ENCODE measurements around the gene STKLD1.
"Not testable (repeated sequence)": the region's sequence is repeated elsewhere in the genome, so short reads cannot be mapped to it uniquely, and the experiment has no call there.

Gene STKLD1

GRCh38 chr9:133362359-133363044, 13.7 kb upstream of the STKLD1 start:
- no peak for DNase-seq (ENCODE audit: low read depth in 2 of 2)

DNA sequence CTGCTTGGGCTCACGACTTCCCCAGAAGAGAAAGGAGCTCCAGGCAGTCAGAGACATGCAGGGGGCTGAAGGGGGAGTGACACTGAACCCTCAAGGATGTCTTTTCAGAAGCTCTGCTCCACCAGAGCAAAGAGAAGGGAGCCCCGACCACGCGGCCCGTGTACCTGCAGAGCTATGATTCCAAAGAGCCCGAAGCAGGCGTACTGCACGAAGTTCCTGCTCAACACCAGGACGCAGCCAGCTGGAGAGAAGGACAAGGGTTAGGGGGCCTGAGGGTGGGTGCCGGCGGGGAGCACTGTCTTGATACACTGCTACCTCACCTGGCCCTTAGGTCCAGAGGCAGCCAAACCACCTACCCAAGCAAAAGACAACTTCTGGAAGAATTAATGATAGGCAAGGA, 9.7 kb upstream of the STKLD1 start:
- DNase-seq (ENCODE audit: low read depth in 2 of 2): no peak

- no peak for DNase-seq (ENCODE audit: low read depth in 2 of 2)
Observed at GRCh38 chr9:133367221-133367620, 8.9 kb upstream of the STKLD1 start.

- no peak for DNase-seq (ENCODE audit: low read depth in 2 of 2)
Observed at GRCh38 chr9:133367778-133368177, 8.4 kb upstream of the STKLD1 start.

DNA sequence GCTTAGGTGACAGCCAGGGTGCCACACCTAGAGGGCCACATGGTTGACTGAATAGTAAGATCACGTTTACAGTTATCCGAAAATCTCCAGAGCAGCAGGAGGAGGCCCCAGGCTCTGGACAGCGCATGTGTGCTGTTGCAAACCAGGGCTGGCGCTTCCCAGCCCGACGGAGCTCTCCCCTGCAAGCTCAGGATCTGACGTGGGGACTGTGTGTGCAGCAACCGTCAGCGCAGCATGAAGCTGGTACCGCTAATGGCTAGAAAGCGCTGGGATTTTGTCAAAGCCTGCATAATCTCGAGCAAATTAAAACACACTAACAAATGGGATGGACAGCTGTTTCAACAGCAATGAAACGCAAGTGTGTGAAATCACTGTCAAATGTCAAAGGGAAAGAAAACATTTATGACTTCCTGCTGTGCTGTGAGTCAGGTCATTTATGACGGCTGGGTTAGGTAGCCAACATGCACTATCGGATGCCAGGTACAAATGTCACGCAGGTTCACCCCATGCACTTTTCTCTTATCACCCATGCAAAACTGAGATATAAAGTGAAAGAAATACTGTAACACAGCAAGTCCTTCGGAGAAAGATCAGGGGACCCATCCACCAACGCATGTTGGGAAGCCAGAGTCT, 7.8 kb upstream of the STKLD1 start:
- no peak for DNase-seq (ENCODE audit: low read depth in 2 of 2)

- DNase-seq (ENCODE audit: low read depth in 2 of 2): no peak
Observed at GRCh38 chr9:133369422-133369821, 6.7 kb upstream of the STKLD1 start.

DNA sequence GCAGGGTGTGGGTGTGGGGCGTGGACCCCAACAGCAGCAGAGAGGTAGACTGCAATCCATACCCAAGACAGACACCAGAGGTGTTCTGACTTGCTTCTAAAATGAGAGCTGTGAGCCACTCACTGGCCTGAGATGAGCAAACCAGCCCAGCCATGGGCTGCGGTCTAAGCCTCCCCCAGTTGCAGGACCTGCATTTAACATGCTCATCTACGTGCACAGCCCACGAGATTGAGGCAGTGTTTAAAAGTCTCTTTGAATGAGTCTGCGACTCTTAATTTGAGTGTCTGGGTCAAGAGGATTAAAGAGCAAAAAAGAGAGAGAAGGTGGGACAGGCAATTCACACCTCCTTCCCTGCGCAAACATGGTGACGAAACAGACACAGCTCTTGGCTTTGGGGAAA, 6.2 kb upstream of the STKLD1 start:
- no peak for DNase-seq (ENCODE audit: low read depth in 2 of 2)

- no peak for DNase-seq (ENCODE audit: low read depth in 2 of 2)
Observed at GRCh38 chr9:133370685-133371084, 5.5 kb upstream of the STKLD1 start.

GRCh38 chr9:133371261-133371711, 4.9 kb upstream of the STKLD1 start:
- peak; percentile 59 to 78 for DNase-seq (ENCODE audit: low read depth in 2 of 2)

DNA sequence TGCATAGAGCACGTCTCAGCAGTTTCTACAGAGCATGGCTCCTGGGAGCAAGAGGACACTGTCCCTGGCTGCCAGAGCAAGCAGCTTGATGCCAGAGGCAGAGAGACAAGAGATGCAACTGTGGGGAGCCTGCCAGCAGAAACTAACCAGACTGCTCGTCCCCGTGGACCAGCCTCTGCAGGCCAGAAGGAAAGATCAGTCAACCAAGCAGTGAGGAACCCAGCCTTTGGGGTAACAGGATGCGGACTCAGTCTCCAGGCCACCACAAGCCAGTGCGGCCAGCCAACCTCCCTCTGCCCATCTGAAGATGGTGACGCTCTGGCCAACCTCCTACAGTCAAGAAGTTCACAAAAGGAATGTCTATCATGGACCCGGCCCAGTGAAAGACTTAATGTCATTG, 4.0 kb upstream of the STKLD1 start:
- no peak for DNase-seq (ENCODE audit: low read depth in 2 of 2)

DNA sequence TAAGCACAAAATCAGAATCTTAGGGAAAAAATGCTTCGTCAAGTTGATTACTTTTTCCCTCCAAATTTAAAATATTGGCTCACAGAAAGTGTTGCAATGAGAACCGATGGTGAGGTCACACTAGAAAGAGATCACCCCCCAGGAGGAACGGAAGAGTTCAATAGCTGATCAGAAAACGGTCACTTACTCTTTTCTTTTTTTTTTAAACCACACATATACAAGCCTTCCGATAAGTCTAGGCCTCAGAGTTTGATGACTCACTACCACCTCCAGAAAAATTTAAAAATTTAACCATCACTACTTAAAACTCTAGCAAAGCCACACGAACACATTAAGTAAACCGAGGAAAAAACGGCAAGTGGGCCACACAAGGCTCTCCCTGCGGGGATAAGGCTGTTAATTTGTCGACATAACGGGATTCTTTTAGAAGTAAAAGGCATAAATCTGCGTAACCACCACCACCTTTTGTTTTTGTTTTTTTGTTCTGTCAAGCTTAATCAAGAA, 1.5 kb upstream of the STKLD1 start:
- no peak for DNase-seq (ENCODE audit: low read depth in 2 of 2)

DNA sequence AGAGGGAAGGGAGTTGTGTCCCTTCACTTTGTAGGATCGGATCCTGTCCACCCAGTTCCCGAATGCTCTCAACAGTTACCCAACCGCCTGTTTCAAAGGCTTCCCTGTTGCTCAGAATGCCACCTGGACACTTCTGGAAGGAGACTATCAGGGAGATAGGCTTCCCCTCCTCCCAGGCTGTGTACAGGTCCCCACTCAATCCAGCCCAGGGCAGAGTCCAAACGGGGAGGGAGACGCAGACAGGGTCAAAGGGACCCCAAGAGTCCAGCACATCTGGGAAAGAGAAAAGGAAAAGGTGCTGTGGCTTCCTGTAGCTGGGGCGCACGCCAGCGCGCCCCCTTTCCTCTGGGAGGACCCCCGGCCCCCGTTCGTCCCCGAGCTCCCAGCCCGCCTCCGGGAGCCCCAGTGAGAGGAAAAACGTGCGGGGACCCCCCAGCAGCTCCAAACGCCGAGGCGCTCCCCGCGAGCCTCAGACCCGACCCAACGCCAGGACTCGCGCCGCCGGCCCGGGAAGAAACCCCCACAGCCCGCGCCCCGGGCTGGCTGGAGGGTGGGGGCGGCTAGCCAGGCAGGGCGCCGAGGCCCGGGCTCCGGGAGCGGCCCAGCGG, 946 bp upstream of the STKLD1 start:
- no peak for DNase-seq (ENCODE audit: low read depth in 2 of 2)

- DNase-seq (ENCODE audit: low read depth in 2 of 2): not testable (repeated sequence)
Observed at GRCh38 chr9:133377280-133377679, 1.1 kb downstream of the STKLD1 start.

DNA sequence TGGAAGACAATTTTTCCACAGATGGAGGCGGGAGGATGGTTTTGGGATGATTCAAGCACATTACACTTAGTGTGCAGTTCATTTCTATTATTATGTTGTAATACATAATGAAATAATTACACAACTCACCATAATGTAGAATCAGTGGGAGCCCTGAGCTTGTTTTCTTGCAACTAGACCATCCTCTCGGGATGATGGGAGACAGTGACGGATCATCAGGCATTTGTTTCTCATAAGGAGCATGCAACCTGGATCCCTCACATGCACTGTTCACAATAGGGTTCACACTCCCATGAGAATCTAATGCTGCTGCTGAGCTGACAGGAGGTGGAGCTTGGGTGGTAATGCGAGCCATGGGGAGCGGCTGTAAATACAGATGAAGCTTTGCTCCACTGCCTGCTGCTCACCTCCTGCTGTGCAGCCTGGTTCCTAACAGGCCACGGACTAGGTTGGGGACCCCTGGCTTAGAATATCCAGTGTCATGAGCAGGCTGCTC, 1.6 kb downstream of the STKLD1 start:
- DNase-seq (ENCODE audit: low read depth in 2 of 2): no peak

DNA sequence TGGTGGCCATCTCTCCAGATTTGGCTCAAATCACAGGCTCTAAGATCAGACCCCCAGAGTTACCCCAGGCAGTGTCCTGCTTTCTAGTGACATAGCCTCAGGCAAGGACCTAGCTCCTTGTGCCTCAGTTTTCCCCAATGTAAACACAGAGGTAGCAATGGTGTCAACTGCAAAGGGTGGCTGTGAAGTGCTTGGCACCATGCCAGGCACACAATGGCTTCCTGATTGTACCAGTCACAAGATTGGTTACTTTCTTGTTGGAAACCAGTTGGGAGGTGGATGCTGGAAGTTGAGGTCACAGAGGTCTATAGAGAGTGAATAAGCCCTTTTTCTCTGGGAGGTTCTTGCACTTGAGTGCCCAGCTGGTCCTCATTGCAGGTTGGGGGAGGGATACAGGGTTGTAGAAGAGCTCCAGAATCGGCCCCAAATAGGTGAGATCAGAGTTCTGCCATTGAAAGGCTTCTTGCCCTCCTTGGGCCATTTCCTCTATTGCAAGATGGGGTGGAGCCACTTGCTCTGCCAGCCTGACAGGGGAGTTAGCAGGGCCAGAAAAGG, 2.3 kb downstream of the STKLD1 start:
- no peak for DNase-seq (ENCODE audit: low read depth in 2 of 2)

DNA sequence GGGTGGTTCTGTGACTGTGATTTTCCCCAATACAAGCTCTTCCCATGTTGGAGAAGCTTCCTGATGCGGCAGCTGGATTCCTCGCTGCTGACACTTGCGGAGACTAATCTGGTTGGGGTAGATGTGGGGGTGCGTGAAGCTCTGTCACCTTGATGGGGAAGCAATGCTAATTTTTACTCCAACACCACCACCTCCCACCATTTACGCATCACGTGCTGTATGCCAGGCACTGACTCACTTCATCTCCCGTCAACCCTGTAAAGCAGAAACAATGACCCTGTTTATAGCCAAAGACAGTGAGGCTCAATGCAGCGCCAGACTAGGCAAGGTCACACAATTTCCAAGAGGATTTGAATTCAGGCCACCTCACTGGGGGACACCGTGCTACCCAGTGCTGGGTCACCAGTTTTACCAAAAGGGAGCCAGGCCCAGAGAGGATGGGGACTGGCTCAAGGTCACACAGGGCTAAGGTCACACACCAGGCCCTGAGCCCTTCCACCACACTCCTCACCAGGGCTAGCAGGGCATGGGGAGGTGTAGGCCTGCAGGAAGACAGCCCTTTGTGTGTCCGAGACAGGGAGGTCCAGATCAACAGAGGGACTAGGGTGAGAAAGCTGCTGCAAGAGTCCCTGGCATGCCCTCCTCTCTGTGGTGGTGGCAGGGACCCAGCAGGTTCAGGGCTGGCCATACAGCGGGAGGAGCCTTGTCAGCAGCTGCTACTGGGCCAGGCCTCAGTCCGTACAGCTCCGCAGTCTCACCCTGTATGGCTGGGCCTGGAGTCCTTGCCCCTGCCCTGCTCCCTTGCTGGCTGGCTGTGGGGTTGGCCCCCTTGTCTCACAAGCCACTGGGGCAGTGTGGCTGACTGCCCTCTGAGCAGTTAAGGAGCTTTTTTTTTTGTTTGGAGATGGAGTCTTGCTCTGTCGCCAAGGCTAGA, 3.3 kb downstream of the STKLD1 start:
- DNase-seq (ENCODE audit: low read depth in 2 of 2): no peak

GRCh38 chr9:133380734-133381133, 4.6 kb downstream of the STKLD1 start:
- DNase-seq (ENCODE audit: low read depth in 2 of 2): no peak

DNA sequence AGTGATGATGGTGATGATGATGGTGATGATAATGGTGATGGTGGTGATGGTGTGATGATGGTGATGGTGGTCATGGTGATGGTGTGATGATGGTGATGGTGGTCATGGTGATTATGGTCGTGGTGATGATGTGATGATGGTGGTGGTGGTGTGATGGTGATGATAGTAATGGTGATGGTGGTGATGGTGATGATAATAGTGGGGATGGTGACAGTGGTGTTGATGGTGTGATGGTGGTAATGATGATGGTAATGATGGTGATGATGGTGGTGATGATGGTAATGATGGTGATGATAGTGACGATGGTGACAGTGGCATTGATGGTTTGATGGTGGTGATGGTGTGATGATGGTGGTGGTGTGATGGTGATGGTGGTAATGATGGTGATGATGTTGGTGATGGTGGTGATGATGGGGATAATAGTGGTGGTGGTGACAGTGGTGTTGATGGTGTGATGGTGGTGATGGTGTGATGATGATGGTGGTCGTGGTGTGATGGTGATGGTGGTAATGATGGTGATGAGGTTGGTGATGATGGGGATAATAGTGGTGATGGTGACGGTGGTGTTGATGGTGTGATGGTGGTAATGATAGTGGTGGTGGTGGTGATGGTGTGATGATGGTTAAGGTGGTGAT, 6.5 kb downstream of the STKLD1 start:
- DNase-seq (ENCODE audit: low read depth in 2 of 2): no peak

- DNase-seq (ENCODE audit: low read depth in 2 of 2): no peak
Observed at GRCh38 chr9:133383438-133383837, 7.3 kb downstream of the STKLD1 start.

- no peak for DNase-seq (ENCODE audit: low read depth in 2 of 2)
Observed at GRCh38 chr9:133384736-133385321, 8.7 kb downstream of the STKLD1 start.

GRCh38 chr9:133385452-133385851, 9.3 kb downstream of the STKLD1 start:
- DNase-seq (ENCODE audit: low read depth in 2 of 2): no peak
